ENCODE results near the gene SAPCD1.

DNA sequence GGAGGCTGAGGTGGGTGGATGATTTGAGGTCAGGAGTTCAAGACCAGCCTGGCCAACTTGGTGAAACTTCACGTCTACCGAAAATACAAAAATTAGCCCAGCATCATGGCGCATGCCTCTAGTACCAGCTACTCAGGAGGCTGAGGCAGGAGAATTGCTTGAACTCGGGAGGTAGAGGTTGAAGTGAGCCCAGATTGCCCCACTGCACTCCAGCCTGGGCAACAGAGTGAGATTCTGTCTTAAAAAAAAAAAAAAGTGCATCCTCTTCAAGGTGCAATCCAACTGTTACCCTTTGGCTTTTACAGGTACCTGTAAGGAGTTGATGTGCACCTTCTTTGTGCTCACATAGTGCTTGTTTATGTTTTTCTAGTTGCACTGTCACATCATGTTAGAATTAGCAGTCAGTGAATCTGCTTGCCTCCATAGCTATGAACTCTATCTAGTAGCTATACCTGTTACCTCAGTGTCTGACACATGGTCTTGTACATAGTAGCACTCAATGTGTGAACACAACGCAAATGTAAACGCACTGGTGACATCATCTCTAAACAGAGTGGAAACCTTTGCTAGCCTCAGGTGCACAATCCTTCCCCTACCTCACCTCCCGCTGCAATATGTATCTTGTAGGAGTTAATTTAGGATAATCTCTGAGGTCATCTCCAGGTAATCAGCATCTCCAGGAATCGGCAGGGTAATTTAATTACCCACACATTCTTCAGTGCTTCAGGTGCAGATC is 13.0 kb upstream of the SAPCD1 start:
- TF ChIP-seq CTCF (IDR thresholded peaks at IDR 0.05) = no peak
- no peak for TF ChIP-seq ZFX (IDR thresholded peaks at IDR 0.05; ENCODE audit: borderline replicate concordance)

Measured in 22Rv1 (cell line).